ENCODE data around the gene ULK3.
"Not testable (repeated sequence)": the region's sequence is repeated elsewhere in the genome, so short reads cannot be mapped to it uniquely, and the experiment has no call there.

Gene ULK3

DNA sequence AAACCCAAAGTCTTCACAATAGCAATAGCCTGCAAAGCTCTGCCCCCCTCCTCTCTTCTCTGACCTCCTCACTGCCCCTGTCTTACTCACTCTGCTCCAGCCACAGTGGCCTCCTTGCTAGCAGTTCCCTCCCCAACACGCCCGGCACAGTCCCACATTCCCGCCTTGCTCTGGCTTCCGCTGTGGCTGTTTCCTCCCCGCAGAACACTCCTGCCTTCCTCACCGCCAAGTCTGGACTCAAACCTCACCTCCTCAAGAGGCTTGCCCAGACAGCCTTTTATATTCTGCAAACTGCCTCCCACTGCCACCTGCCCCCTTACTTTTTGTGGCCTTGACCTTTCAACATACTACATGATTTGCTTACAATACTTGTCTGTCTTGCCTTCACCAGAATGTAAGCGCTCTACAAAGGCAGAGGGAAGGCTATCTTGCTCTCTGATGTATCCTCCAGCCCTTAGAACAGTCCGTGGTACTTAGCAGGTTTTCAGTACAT lies 46.5 kb upstream of the ULK3 start:
- TF ChIP-seq, protein P1, sequence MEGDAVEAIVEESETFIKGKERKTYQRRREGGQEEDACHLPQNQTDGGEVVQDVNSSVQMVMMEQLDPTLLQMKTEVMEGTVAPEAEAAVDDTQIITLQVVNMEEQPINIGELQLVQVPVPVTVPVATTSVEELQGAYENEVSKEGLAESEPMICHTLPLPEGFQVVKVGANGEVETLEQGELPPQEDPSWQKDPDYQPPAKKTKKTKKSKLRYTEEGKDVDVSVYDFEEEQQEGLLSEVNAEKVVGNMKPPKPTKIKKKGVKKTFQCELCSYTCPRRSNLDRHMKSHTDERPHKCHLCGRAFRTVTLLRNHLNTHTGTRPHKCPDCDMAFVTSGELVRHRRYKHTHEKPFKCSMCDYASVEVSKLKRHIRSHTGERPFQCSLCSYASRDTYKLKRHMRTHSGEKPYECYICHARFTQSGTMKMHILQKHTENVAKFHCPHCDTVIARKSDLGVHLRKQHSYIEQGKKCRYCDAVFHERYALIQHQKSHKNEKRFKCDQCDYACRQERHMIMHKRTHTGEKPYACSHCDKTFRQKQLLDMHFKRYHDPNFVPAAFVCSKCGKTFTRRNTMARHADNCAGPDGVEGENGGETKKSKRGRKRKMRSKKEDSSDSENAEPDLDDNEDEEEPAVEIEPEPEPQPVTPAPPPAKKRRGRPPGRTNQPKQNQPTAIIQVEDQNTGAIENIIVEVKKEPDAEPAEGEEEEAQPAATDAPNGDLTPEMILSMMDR (IDR thresholded peaks at IDR 0.05; ENCODE audit: low read depth, low read length), result no peak
- Histone ChIP-seq H3K9me3 (no peaks in the 10 kb centered on the region), H3K27me3 (no peaks in the 10 kb centered on the region), H3K4me1 (no peaks in the 10 kb centered on the region), H3K36me3 (peaks cover 12% of the 10 kb centered on the region), H3K4me3 (ENCODE audit: low read depth, low read length) (peak overlapping the region; percentile 87)
- no peak for DNase-seq

DNA sequence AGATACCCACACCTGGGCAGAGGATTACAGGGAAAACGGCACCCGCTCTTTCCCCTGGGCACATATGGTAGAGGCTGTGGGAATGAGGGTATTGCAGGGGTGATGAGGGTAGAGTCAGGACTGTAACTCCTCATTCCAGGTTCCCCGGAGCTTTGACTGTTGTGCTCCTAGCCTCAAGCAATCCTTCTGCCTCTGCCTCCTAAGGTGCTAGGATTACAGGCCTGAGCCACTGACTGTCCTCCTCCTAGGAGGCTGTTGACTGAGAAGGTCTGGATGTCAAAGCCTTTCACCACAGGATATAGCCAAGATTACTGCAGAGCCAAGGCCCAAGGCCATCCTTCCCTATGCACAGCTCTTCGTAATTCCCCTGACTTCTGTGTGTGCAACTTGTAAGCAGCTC lies 45.8 kb upstream of the ULK3 start:
- TF ChIP-seq, protein P1 (IDR thresholded peaks at IDR 0.05; ENCODE audit: low read depth, low read length), result no peak
- DNase-seq, result no peak

DNA sequence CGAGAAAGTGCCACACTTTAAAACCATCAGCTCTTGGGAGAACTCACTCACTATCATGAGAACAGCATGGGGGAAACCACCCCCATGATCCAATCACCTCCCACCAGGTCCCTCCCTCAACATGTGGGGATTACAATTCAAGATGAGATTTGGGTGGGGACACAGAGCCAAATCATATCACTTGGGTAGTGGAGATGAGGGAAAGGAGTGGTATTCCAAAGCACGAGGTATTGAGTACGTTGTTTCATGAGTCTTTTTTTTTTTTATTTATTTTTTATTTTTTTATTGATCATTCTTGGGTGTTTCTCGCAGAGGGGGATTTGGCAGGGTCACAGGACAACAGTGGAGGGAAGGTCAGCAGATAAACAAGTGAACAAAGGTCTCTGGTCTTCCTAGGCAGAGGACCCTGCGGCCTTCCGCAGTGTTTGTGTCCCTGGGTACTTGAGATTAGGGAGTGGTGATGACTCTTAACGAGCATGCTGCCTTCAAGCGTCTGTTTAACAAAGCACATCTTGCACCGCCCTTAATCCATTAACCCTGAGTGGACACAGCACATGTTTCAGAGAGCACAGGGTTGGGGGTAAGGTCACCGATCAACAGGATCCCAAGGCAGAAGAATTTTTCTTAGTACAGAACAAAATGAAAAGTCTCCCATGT lies 44.7 kb upstream of the ULK3 start:
- H3K4me1 ChIP-seq; DNase-seq; H3K4me3 ChIP-seq (ENCODE audit: low read depth, low read length): not testable (repeated sequence)

More for the DNA sequence above, 45.8 kb upstream of the ULK3 start:
- no peak overlapping the region for H3K4me3 ChIP-seq (ENCODE audit: low read depth, low read length)
- H3K36me3 ChIP-seq, result peaks cover 12% of the 10 kb centered on the region
- no peaks in the 10 kb centered on the region for H3K9me3 ChIP-seq
- no peaks in the 10 kb centered on the region for H3K27me3 ChIP-seq
- H3K4me1 ChIP-seq, result no peaks in the 10 kb centered on the region

DNA sequence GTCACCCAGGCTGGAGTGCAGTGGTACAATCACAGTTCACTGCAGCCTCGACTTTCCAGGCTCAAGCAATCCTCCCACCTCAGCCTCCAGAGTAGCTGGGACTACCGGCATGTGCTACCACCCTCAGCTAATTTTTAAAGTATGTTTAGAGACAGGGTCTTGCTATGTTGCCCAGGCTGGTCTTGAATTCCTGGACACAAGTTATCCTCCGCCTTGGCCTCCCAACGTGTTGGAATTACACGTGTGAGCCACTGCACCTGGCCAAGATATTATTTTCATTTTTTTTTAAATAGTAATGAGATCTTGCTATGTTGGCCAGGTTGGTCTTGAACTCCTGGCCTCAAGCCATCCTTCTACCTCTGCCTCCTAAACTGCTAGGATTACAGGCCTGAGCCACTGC lies 42.5 kb upstream of the ULK3 start:
- DNase-seq, result no peak
- Histone ChIP-seq H3K9me3 (no peaks in the 10 kb centered on the region), H3K4me1 (no peaks in the 10 kb centered on the region), H3K4me3 (ENCODE audit: low read depth, low read length) (no peak overlapping the region), H3K36me3 (no peaks in the 10 kb centered on the region), H3K27me3 (no peaks in the 10 kb centered on the region)
- TF ChIP-seq, protein P1 (IDR thresholded peaks at IDR 0.05; ENCODE audit: low read depth, low read length), result no peak

More for the DNA sequence above, 44.7 kb upstream of the ULK3 start:
- not testable (repeated sequence) for H3K9me3 ChIP-seq, H3K27me3 ChIP-seq
- H3K36me3 ChIP-seq, result peaks cover 10% of the 10 kb centered on the region

DNA sequence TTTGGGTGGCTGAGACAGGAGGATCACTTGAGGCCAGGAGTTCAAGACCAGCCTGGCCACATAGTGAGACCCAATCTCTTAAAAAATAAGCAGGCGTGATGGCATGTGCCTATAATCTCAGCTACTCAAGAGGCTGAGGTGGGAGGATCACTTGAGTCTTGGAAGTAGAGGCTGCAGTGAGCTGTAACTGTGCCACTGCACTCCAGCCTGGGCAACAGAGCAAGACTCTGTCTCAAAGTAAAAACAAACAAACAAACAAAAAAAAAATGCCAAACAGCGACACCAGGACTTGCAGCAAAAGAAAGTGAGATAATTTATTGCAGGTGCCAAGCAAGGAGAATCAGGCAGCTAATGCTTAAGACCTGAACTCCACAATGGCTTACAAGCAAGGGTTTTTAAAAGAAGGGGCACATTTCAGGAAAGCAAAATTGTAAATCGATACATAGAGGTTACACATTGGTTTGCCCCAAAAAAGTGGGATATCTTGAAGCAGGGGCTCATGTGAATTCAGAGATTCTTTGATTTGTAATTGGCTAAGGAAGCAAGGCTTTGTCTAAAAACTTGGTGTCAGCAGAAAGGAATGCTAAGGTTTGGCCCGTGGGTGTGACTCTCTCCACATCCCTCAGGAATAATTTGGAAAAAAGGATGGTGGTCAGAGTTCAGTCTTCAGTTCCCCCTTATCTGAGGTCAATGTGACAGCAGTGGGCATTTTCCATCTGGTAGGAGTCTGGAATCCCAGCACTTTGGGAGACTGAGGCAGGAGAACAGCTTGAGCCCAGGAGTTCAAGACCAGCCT lies 41.7 kb upstream of the ULK3 start:
- TF ChIP-seq, protein P1 (IDR thresholded peaks at IDR 0.05; ENCODE audit: low read depth, low read length), result no peak
- Histone ChIP-seq H3K36me3 (no peaks in the 10 kb centered on the region), H3K9me3 (no peaks in the 10 kb centered on the region), H3K4me3 (ENCODE audit: low read depth, low read length) (no peak overlapping the region), H3K27me3 (no peaks in the 10 kb centered on the region), H3K4me1 (no peaks in the 10 kb centered on the region)
- no peak for DNase-seq

DNA sequence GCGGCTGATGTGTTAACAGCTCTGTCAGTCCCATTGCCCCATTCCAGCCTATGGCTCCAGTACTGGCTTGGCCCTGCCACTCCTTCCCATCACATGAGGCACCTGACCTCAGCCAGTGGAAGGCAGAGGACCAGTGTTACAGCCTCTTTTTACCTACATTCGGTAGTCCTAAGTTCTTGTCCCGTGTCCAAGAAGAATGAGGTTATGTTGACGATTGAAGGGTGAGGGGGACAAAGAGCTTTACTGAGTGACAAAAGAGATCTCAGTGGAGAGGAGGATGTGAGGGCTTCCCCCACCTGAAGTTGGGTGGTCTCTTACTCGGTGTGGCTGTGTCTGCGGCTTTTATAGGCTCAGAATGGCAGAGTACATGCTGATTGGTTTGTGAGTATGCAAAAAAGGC lies 39.6 kb upstream of the ULK3 start:
- Histone ChIP-seq H3K4me1 (no peaks in the 10 kb centered on the region), H3K9me3 (no peaks in the 10 kb centered on the region), H3K4me3 (ENCODE audit: low read depth, low read length) (no peak overlapping the region), H3K27me3 (no peaks in the 10 kb centered on the region), H3K36me3 (no peaks in the 10 kb centered on the region)
- TF ChIP-seq, protein P1 (IDR thresholded peaks at IDR 0.05; ENCODE audit: low read depth, low read length), result no peak
- no peak for DNase-seq
